ENCODE measurements around the gene ZNF609. TPM values are rescaled to one million over a fixed set of nuclear protein-coding genes. Genes with fewer than 3 reads are reported as not detected.

ZNF609 gene
- total RNA-seq, 1 donor from 2014 or later = 75.3 TPM

DNA sequence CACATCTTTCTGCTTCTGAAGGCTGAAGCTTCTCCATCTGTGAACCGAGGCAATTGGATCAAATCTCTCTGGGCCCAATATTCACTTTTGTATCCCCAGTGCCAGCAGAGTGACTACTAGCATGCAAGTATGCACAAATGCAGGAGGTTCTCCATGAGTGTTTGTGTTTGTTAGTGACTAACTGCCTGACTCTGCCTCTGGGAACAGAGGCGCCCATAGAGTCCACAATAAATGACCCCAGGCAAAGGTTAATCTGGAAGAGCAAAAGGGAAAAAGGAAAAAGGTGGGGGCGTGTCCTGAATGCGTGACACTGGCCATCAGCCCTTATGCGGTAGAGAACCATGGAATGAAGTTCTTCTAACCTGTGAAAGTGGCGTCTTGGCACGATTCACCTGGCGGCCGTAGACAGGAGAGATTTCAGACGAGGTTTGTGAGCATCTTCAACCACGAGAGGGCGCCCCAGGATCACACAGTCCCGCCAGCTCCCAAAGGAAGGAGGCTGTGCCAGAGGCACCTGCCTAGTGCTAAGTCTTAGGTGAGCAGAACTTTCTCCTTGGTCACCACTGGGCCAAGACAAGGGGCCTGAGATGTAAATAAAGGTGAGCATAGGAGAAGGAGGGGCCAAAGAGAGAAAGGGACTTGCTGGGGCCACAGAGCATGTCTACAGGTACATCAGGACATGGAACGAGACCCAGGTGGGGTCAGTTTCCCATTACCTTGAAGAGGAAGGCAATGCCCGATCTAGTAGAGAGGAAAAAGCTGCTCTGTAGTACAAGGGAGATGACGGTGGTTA, 270.8 kb downstream of the ZNF609 start:
- Mint-ChIP-seq H3K4me3 (ENCODE audit: low read depth) (no peak overlapping the region), H3K27ac (no peak overlapping the region), H3K36me3 (ENCODE audit: insufficient read depth) (no peaks in the 10 kb centered on the region), H3K27me3 (no peaks in the 10 kb centered on the region), H3K4me1 (ENCODE audit: low read depth) (peaks cover 4% of the 10 kb centered on the region), H3K9me3 (ENCODE audit: low read depth) (no peaks in the 10 kb centered on the region)
- peak; percentile 84 for DNase-seq (ENCODE audit: low spot score, unreplicated experiment)
- TF ChIP-seq, protein P1, sequence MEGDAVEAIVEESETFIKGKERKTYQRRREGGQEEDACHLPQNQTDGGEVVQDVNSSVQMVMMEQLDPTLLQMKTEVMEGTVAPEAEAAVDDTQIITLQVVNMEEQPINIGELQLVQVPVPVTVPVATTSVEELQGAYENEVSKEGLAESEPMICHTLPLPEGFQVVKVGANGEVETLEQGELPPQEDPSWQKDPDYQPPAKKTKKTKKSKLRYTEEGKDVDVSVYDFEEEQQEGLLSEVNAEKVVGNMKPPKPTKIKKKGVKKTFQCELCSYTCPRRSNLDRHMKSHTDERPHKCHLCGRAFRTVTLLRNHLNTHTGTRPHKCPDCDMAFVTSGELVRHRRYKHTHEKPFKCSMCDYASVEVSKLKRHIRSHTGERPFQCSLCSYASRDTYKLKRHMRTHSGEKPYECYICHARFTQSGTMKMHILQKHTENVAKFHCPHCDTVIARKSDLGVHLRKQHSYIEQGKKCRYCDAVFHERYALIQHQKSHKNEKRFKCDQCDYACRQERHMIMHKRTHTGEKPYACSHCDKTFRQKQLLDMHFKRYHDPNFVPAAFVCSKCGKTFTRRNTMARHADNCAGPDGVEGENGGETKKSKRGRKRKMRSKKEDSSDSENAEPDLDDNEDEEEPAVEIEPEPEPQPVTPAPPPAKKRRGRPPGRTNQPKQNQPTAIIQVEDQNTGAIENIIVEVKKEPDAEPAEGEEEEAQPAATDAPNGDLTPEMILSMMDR (IDR thresholded peaks at IDR 0.05; ENCODE audit: unreplicated experiment) = peak; percentile 93

DNA sequence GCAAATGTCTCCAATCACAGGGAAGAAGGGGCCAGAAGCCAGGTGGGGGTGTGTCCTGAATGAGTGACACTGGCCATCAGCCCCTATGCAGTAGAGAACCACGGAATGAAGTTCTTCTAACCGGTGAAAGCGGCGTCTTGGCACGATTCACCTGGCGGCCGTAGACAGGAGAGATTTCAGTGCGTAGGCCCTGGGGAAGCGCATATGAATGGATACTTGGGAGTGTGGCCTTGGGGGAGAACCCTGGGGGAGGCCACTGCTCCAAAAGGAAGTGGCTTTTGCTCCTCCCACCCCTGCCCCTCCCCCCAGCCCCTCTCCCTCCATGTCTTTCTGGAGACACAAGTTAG, 271.4 kb downstream of the ZNF609 start:
- no peaks in the 10 kb centered on the region for H3K36me3 Mint-ChIP-seq (ENCODE audit: insufficient read depth)
- no peak overlapping the region for H3K27ac Mint-ChIP-seq
- TF ChIP-seq, protein P1 (IDR thresholded peaks at IDR 0.05; ENCODE audit: unreplicated experiment) = no peak

DNA sequence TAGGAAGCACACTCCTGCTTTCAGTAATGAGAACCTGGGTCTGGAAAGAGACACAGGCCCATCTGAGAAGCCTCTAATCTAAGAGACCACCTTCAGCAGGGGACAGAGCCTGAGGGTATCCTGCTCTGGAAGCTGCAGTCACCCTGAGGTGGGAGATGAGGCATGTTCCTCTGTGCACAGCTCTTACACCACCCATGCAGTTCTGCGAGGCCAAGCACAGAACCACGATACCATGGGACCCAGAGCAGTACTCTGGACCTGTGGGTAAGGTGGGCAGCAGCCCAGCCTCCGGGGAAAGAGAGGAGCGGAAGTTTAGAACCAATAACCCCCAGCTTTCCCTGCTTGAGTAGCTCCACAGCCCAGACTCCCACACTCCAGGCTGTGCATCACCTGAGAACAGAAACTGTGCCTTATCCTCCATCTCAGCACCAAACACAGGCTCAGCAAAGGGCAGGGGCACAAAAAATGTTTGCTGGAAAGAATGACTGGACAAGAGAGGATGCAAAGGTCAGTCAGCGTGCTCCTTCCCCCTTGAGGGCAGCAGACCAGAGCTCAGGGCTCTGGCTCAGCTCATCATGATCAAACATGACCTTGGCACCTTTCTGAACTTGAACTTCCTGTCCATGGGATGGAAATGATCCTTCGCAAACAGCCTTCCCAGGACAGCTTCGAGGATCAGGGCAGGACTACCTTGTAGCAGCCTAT, 271.9 kb downstream of the ZNF609 start:
- Mint-ChIP-seq H3K27me3 (no peaks in the 10 kb centered on the region), H3K27ac (no peak overlapping the region), H3K4me1 (ENCODE audit: low read depth) (peaks cover 4% of the 10 kb centered on the region), H3K4me3 (ENCODE audit: low read depth) (no peak overlapping the region), H3K36me3 (ENCODE audit: insufficient read depth) (no peaks in the 10 kb centered on the region), H3K9me3 (ENCODE audit: low read depth) (no peaks in the 10 kb centered on the region)
- DNase-seq (ENCODE audit: low spot score, unreplicated experiment) = no peak
- TF ChIP-seq, protein P1 (IDR thresholded peaks at IDR 0.05; ENCODE audit: unreplicated experiment) = no peak

More for the DNA sequence above, 271.4 kb downstream of the ZNF609 start:
- Mint-ChIP-seq H3K27me3 (no peaks in the 10 kb centered on the region), H3K4me3 (ENCODE audit: low read depth) (no peak overlapping the region), H3K9me3 (ENCODE audit: low read depth) (no peaks in the 10 kb centered on the region), H3K4me1 (ENCODE audit: low read depth) (peaks cover 4% of the 10 kb centered on the region)
- no peak for DNase-seq (ENCODE audit: low spot score, unreplicated experiment)

Other genes with a start within 250 kb of the ZNF609 start
- gene CSNK1G1, start 104.4 kb upstream of the ZNF609 start, total RNA-seq = 24.5 and 27.7 TPM in 2 replicates
- 25.0 and 33.7 TPM in 2 replicates for gene PCLAF, start 79.1 kb upstream of the ZNF609 start, total RNA-seq
- gene TRIP4, start 72.7 kb upstream of the ZNF609 start, total RNA-seq = 27.5 and 27.9 TPM in 2 replicates

Data from progenitor cell of endocrine pancreas (in vitro differentiated cells).